Upper lobe of right lung (tissue), 1 donor: ENCODE data around the gene MMP20. TPM values are rescaled to one million over a fixed set of nuclear protein-coding genes. Genes with fewer than 3 reads are reported as not detected.
A peak's percentile ranks its signal among the peaks of the same experiment; 100 is the strongest.
"Not testable (repeated sequence)": the region's sequence is repeated elsewhere in the genome, so short reads cannot be mapped to it uniquely, and the experiment has no call there.

Experiments used
- ATAC-seq: fragments of 200-7000 bp; cut with Tn5 transposase; one replicate; pipeline ENCODE4 v1.9.1; 2020; ENCODE audit warnings: mild to moderate bottlenecking, moderate library complexity
- DNase-seq: peaks from one replicate; pipeline ENCODE4 v3.0.0-alpha.2; 2020
- H3K27ac ChIP-seq: fragments of 200-600 bp; one replicate; pipeline ENCODE4 v1.8.0; 2022
- H3K27me3 ChIP-seq: fragments of 200-600 bp; one replicate; pipeline ENCODE4 v1.8.0; 2022; ENCODE audit warnings: mild to moderate bottlenecking
- H3K36me3 ChIP-seq: fragments of 200-600 bp; one replicate; pipeline ENCODE4 v1.8.0; 2022
- H3K4me1 ChIP-seq: fragments of 200-600 bp; one replicate; pipeline ENCODE4 v1.8.0; 2022
- H3K4me3 ChIP-seq: fragments of 200-600 bp; one replicate; pipeline ENCODE4 v1.8.0; 2022; ENCODE audit warnings: mild to moderate bottlenecking
- H3K9me3 ChIP-seq: fragments of 200-600 bp; one replicate; pipeline ENCODE4 v1.8.0; 2022
- intact Hi-C: fragments of 100-400 bp; cut with DNase I; formaldehyde crosslinking; loops from one replicate; pipeline ENCODE4 v1.11.0; 2022
- total RNA-seq: library from RNA; stranded (reverse); fragmentation: NEBNext Ultra II Directional; extraction: Animal tissue kit (Norgen Biotek cat#: 25700); gene quantifications from one replicate; pipeline ENCODE4 v1.2.1, GENCODE V29; 2021
- TF ChIP-seq, protein P1 (sequence below): fragments of 200-600 bp; IDR thresholded peaks from one replicate; pipeline ENCODE4 v1.8.0; 2022; ENCODE audit warnings: antibody characterized with exemption
- donor health status: DM: no; HTN: yes; CAD: no; lungs with severe emphysema.

MMP20 gene
- total RNA-seq, 1 donor from 2014 or later = not detected

DNA sequence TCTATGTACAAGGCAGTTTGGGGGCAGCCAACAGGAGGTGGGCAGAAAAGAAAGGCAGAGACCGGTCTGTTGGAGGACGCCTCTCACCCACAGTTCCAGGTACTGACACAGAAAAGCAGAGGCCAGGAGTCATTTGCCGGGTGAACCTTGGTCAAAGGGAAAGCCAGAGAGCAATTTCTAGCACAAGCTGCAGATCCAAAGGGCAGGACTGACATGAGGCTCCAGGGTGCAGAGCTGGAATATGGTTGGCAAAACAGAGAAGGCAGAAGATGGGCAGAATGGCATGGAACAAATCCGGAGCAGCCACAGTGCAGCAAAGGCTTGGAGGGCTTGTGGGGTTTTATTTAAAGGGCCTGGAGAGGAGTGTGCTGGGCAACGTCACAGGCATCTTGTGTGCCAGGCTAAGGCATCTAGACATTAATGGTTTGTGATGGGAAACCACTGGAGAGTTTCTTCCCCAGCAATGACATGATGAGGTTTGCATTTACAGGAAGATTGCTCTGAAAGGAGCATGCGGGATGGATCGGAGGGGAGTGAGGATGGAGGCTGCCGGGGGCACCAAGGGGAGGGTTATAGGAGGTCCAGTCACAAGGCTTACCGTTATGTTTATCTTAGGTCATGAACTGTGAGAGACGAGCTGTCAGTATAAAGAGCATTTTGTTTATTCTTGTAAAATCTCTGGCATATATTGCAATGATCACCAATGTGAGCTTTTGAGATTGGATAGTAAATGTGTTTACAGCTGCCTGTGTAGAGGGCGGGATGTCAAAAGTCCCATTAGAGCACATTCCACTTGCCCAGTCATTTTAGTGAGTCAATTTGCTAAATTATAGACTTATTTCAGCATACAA is 5.7 kb upstream of the MMP20 start:
- no peak for ATAC-seq
- no peaks in the 10 kb centered on the region for H3K4me1 ChIP-seq
- H3K27me3 ChIP-seq = peaks cover 2% of the 10 kb centered on the region
- intact Hi-C loops = no loop called here
- H3K4me3 ChIP-seq = no peak overlapping the region
- H3K9me3 ChIP-seq = no peaks in the 10 kb centered on the region
- DNase-seq = no peak
- no peak overlapping the region for H3K27ac ChIP-seq
- H3K36me3 ChIP-seq = no peaks in the 10 kb centered on the region
- TF ChIP-seq, protein P1, sequence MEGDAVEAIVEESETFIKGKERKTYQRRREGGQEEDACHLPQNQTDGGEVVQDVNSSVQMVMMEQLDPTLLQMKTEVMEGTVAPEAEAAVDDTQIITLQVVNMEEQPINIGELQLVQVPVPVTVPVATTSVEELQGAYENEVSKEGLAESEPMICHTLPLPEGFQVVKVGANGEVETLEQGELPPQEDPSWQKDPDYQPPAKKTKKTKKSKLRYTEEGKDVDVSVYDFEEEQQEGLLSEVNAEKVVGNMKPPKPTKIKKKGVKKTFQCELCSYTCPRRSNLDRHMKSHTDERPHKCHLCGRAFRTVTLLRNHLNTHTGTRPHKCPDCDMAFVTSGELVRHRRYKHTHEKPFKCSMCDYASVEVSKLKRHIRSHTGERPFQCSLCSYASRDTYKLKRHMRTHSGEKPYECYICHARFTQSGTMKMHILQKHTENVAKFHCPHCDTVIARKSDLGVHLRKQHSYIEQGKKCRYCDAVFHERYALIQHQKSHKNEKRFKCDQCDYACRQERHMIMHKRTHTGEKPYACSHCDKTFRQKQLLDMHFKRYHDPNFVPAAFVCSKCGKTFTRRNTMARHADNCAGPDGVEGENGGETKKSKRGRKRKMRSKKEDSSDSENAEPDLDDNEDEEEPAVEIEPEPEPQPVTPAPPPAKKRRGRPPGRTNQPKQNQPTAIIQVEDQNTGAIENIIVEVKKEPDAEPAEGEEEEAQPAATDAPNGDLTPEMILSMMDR = no peak

DNA sequence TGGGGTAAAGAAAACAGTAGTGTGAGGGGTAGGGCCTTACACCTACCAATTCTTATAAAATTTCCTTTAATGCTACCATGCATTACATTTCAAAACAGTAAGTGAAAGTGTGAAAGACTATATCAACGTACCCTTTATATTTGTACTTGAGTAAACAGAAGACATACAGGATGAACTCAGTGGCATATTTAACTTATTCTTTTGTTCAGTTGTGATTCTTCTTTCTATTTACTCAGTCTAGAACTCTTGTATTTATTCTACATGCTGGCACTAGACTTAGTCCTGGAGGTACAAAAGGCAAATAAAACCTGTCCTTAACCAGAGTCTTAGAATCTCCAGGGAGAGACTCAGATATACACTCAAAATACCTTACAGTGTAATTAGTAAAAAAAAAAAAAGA is 4.8 kb upstream of the MMP20 start:
- H3K36me3 ChIP-seq, H3K4me1 ChIP-seq, ATAC-seq, DNase-seq, H3K27ac ChIP-seq, H3K27me3 ChIP-seq, H3K4me3 ChIP-seq, intact Hi-C loops, H3K9me3 ChIP-seq: not testable (repeated sequence)

DNA sequence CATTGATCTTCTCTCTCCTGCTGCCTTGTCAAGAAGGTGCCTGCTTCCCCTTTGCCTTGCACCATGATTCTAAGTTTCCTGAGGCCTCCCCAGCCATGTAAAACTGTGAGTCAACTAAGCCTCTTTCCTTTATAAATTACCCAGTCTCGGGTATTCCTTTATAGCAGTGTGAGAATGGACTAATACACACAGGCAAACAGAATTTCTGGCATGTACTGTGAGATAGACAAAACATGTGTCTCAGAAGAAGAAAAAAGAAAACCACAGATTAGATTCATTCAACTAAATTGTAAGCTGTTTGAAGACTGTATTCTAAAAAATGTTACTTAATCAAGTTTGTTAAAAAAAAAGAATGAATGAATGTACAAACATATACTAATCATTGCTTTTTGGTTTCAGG is 1.5 kb upstream of the MMP20 start:
- TF ChIP-seq, protein P1 = no peak
- no peaks in the 10 kb centered on the region for H3K36me3 ChIP-seq

DNA sequence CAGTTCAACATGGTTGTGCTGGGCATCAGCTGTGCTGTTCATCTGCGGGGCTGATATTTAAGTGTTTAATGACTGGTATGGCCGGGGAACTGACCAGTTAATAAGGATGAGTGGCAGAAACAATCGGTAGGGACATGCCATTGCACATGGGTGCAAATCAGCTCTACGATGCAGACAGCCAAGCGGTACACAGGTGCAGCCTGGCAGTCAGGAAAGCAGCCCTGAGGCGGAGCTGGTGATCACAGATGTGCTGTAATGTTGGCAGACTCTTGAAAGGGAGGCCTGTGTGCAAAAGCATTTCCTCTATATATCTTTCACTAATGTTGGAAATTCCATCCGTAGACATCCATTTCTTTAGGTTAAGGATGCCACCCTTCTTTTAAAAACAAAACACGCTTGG is 1.1 kb downstream of the MMP20 start:
- H3K4me3 ChIP-seq = no peak overlapping the region
- no peaks in the 10 kb centered on the region for H3K36me3 ChIP-seq
- H3K27ac ChIP-seq = no peak overlapping the region
- H3K4me1 ChIP-seq = no peaks in the 10 kb centered on the region
- intact Hi-C loops = no loop called here
- H3K27me3 ChIP-seq = peaks cover 2% of the 10 kb centered on the region
- H3K9me3 ChIP-seq = no peaks in the 10 kb centered on the region
- peak; percentile 30 for ATAC-seq
- TF ChIP-seq, protein P1 = no peak
- no peak for DNase-seq

More for the DNA sequence above, 1.5 kb upstream of the MMP20 start:
- H3K4me3 ChIP-seq = no peak overlapping the region
- peaks cover 2% of the 10 kb centered on the region for H3K27me3 ChIP-seq
- ATAC-seq (no peak), DNase-seq (no peak)
- H3K27ac ChIP-seq = no peak overlapping the region
- H3K4me1 ChIP-seq = no peaks in the 10 kb centered on the region
- intact Hi-C loops = no loop called here
- H3K9me3 ChIP-seq = no peaks in the 10 kb centered on the region

DNA sequence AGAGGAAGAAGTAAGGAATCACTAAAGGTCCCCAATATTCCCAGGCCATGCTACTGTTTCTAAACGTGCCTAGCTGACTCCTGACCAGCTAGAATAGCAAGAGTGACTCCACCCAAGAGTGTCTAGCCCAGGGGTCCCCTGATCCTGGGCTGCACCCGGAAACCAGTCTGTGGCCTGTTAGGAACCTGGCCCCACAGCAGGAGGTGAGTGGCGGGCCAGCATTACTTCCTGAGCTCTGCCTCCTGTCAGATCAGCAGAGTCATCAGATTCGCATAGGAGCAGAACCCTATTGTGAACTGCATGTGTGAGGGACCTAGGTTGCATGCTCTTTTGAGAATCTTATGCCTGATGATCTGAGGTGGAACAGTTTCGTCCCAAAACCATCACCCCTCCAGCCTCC is 2.0 kb downstream of the MMP20 start:
- TF ChIP-seq, protein P1 = no peak
- Histone ChIP-seq H3K27ac (no peak overlapping the region), H3K4me1 (no peaks in the 10 kb centered on the region), H3K36me3 (no peaks in the 10 kb centered on the region), H3K9me3 (no peaks in the 10 kb centered on the region), H3K4me3 (no peak overlapping the region), H3K27me3 (no peaks in the 10 kb centered on the region)
- no peak for DNase-seq
- no peak for ATAC-seq
- intact Hi-C loops = no loop called here

DNA sequence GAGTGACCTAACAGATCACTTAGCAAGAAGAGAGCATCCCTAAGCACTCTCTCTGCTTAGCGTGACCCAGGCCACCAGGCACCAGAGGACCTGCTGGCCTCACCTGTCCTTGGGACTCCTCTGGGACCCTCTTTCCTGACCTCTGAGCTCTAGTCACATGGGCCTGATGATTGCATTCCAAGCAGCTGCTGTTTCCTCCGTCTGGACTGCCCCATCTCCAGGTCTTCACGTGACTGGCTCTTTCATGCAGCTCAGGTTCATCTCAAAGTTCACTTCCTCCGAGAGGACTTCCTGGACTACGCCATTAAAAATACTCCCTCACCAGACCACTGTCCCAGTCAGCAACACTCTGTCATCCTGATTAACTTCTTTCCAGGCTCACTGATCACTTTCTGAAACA is 2.9 kb downstream of the MMP20 start:
- Histone ChIP-seq H3K36me3 (no peaks in the 10 kb centered on the region), H3K4me3 (no peak overlapping the region), H3K4me1 (no peaks in the 10 kb centered on the region), H3K27ac (no peak overlapping the region), H3K9me3 (no peaks in the 10 kb centered on the region), H3K27me3 (no peaks in the 10 kb centered on the region)
- intact Hi-C loops = no loop called here
- ATAC-seq = no peak
- no peak for DNase-seq
- TF ChIP-seq, protein P1 = no peak
